ENCODE data around the gene MRPS18A.

DNA sequence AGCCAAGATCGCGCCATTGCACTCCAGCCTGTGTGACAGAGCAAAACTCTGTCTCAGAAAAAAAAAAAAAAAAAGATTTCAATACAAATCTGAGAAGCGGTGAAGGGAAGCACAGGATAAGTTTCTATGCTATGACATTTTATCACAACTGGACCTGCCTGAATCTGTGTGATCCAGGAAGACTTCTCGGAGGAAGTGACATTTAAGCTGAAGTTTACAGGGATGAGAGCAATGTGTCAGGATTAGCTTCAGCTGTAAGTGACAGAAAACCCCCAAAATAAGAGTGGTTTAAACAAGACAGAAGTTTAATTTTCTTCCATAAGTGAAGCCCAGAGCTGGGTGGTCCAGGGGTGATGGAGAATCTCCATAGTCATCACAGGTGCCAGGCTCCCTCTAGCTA, 33.4 kb upstream of the MRPS18A start:
- TF ChIP-seq POLR2A (IDR thresholded peaks at IDR 0.05) (no peak), CTCF (IDR thresholded peaks at IDR 0.05) (no peak)
